HEK293 (cell line): Measurements from ENCODE around the gene AKAIN1.

Source experiments
- CTCF ChIA-PET: fragments of 350-600 bp; formaldehyde crosslinking; extraction: SDS; loops from one replicate; lab custom pipeline; 2021; ENCODE audit warnings: antibody characterized with exemption; lab: Yijun Ruan, JAX
- POLR2A ChIA-PET: fragments of 300-600 bp; formaldehyde crosslinking; extraction: SDS; loops from one replicate; lab custom pipeline; 2020; ENCODE audit warnings: antibody characterized with exemption, inconsistent platforms; lab: Yijun Ruan, JAX
- H3K27ac ChIP-seq: fragments of 200-500 bp; sonication (Bioruptor generic); 2 replicates; pipeline ENCODE4 v1.5.1; 2014; ENCODE audit warnings: low read depth, low read length, control low read depth, inconsistent platforms; ENCODE audit errors: extremely low read depth
- H3K36me3 ChIP-seq, 2 experiments: fragments of 200-500 bp in 1 of 2; sonication (Bioruptor generic) in 1 of 2; 1 replicate in 1 of 2; 2 replicates in 1 of 2; pipeline ENCODE4 v1.5.1; 2014 to 2017; ENCODE audit warnings: inconsistent platforms in 2 of 2, low read length in 2 of 2; ENCODE audit not compliant: control insufficient read depth in 2 of 2, insufficient read depth in 1 of 2
- H3K4me1 ChIP-seq: fragments of 200-500 bp; sonication (Bioruptor generic); 2 replicates; pipeline ENCODE4 v1.5.1; 2014; ENCODE audit warnings: mild to moderate bottlenecking, low read length, inconsistent platforms; ENCODE audit not compliant: control insufficient read depth, insufficient read depth
- H3K4me3 ChIP-seq: 2 replicates; pipeline ENCODE4 v1.5.1; 2011; ENCODE audit warnings: low read depth, mild to moderate bottlenecking, control low read depth, low read length, moderate library complexity
- H3K9me3 ChIP-seq: fragments of 200-500 bp; sonication (Bioruptor generic); 2 replicates; pipeline ENCODE4 v1.5.1; 2014; ENCODE audit warnings: low read depth, low read length, inconsistent platforms; ENCODE audit not compliant: control insufficient read depth, insufficient read depth
- HIC1 ChIP-seq: fragments of 450-650 bp; formaldehyde crosslinking; IDR thresholded peaks from 2 replicates; pipeline ENCODE4 v1.5.1; 2016; ENCODE audit warnings: missing biosample characterization, missing genetic modification characterization
- HOXC10 ChIP-seq: sonication (generic); formaldehyde crosslinking; IDR thresholded peaks from 2 replicates; pipeline ENCODE4 v1.8.1; 2023; ENCODE audit warnings: mild to moderate bottlenecking, missing genetic modification reagents
- KLF17 ChIP-seq: fragments of 450-650 bp; formaldehyde crosslinking; IDR thresholded peaks from 2 replicates; pipeline ENCODE4 v1.5.1; 2016; ENCODE audit warnings: missing biosample characterization, missing genetic modification characterization
- PRDM2 ChIP-seq: fragments of 450-650 bp; formaldehyde crosslinking; IDR thresholded peaks from 2 replicates; pipeline ENCODE4 v1.5.1; 2016; ENCODE audit warnings: missing biosample characterization, missing genetic modification characterization, borderline replicate concordance
- SETDB1 ChIP-seq: IDR thresholded peaks from one replicate; pipeline ENCODE4 v1.6.1; 2017; ENCODE audit warnings: mild to moderate bottlenecking, low read length, moderate library complexity, mixed read lengths; ENCODE audit not compliant: insufficient read length
- SP3 ChIP-seq: fragments of 450-650 bp; formaldehyde crosslinking; IDR thresholded peaks from 2 replicates; pipeline ENCODE4 v1.5.1; 2016; ENCODE audit warnings: missing biosample characterization, missing genetic modification characterization
- YY2 ChIP-seq: fragments of 450-650 bp; formaldehyde crosslinking; IDR thresholded peaks from 2 replicates; pipeline ENCODE4 v1.5.1; 2016; ENCODE audit warnings: missing biosample characterization, missing genetic modification characterization
- ZFP41 ChIP-seq: fragments of 450-650 bp; formaldehyde crosslinking; IDR thresholded peaks from 2 replicates; pipeline ENCODE4 v1.5.1; 2016; ENCODE audit warnings: missing biosample characterization, missing genetic modification characterization, borderline replicate concordance
- ZNF280D ChIP-seq: fragments of 450-650 bp; formaldehyde crosslinking; IDR thresholded peaks from 2 replicates; pipeline ENCODE4 v1.5.1; 2016; ENCODE audit warnings: missing biosample characterization, missing genetic modification characterization
- ZNF529 ChIP-seq: fragments of 450-650 bp; formaldehyde crosslinking; IDR thresholded peaks from 2 replicates; pipeline ENCODE4 v1.5.1; 2017; ENCODE audit warnings: missing genetic modification characterization, missing biosample characterization; ENCODE audit not compliant: insufficient replicate concordance
- ZNF621 ChIP-seq: fragments of 450-650 bp; formaldehyde crosslinking; IDR thresholded peaks from 2 replicates; pipeline ENCODE4 v1.5.1; 2017; ENCODE audit warnings: missing biosample characterization, missing genetic modification characterization
- ZNF660 ChIP-seq: fragments of 450-650 bp; IDR thresholded peaks from 2 replicates; pipeline ENCODE4 v1.5.1; 2018; ENCODE audit warnings: missing biosample characterization, mild to moderate bottlenecking, missing genetic modification characterization

AKAIN1 gene

GRCh38 chr18:5106730-5107129 is 90.3 kb downstream of the AKAIN1 start (continued):
- TF ChIP-seq ZNF280D (tag by site-specific recombination) (no peak), ZNF621 (tag by site-specific recombination) (no peak), KLF17 (tag by site-specific recombination) (no peak)

DNA sequence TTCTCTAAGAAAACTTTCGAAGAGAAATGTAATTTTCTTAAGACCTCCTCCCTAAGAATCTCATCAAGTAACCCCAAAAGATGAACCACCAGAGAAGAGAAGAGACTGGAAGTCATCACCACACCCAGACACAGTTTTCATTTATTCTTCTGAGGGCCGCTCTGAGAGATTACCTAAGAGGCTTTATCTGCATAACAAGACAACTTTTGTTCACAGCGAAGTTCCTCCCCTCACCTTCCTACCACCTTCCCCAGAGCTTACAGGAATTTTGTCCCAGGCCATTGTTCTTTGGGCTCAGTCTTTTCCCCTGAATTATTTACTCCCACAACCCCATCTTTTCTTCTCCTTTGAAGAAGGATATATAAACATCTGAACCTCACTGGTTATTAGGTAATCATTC is 92.8 kb downstream of the AKAIN1 start:
- Histone ChIP-seq H3K9me3 (no peaks in the 10 kb centered on the region), H3K27ac (no peak overlapping the region), H3K36me3 (no peaks in the 10 kb centered on the region), H3K4me1 (no peaks in the 10 kb centered on the region), H3K4me3 (no peak overlapping the region)
- POLR2A ChIA-PET = no interaction called here
- CTCF ChIA-PET = interaction anchor here (0.6 to 1.2 kb wide), 2 partner anchors 31 to 605 kb away, joined by 3 read pairs; no protein-coding TSS in a partner anchor
- no peak for TF ChIP-seq PRDM2 (tag by site-specific recombination)
- TF ChIP-seq ZNF660 (tag by site-specific recombination) = no peak
- no peak for TF ChIP-seq HIC1
- no peak for TF ChIP-seq SP3 (tag by site-specific recombination)
- no peak for TF ChIP-seq HOXC10 (CRISPR knock-in tag)
- no peak for TF ChIP-seq YY2 (tag by site-specific recombination)
- no peak for TF ChIP-seq ZFP41 (tag by site-specific recombination)
- TF ChIP-seq ZNF529 (tag by site-specific recombination) = no peak
- no peak for TF ChIP-seq SETDB1
